PC-9 (cell line): ENCODE data around the gene VPS50. TPM values are rescaled to one million over a fixed set of nuclear protein-coding genes. Genes with fewer than 3 reads are reported as not detected.

Experiments
- BruUV-seq: library from RNA; stranded (reverse); fragments of 400-500 nt; replicated peaks from 2 replicates; lab custom pipeline; 2021; lab: Mats Ljungman, UMichigan
- CTCF ChIA-PET: fragments of 300-600 bp; sonication (Branson Sonifier 250); formaldehyde crosslinking; loops from one replicate; lab custom pipeline; 2022; ENCODE audit warnings: antibody characterized with exemption; lab: Charles Lee
- POLR2A ChIA-PET: fragments of 300-600 bp; sonication (Branson Sonifier 250); formaldehyde crosslinking; loops from one replicate; lab custom pipeline; 2022; ENCODE audit warnings: antibody characterized with exemption; ENCODE audit not compliant: unreplicated experiment; lab: Charles Lee
- DNase-seq, 2 experiments: peaks; one replicate each; pipeline versions ENCODE4 v3.0.0 to v3.0.0-alpha.2; 2015 to 2022; ENCODE audit warnings: mixed read lengths in 1 of 2
- H2AFZ ChIP-seq: fragments of 200-600 bp; sonication (generic); 2 replicates; pipeline ENCODE4 v1.8.1; 2017; ENCODE audit warnings: antibody characterized with exemption
- H3F3A ChIP-seq: fragments of 200-600 bp; sonication (generic); 2 replicates; pipeline ENCODE4 v1.8.1; 2017; ENCODE audit warnings: antibody characterized with exemption, mild to moderate bottlenecking, low read depth; ENCODE audit not compliant: insufficient read depth
- H3K27ac ChIP-seq: fragments of 200-600 bp; sonication (generic); 2 replicates; pipeline ENCODE4 v1.6.1; 2016; ENCODE audit warnings: mixed run types
- H3K27me3 ChIP-seq: fragments of 200-600 bp; sonication (generic); 2 replicates; pipeline ENCODE4 v1.6.1; 2016; ENCODE audit warnings: low read depth, mixed run types; ENCODE audit not compliant: insufficient read depth
- H3K36me3 ChIP-seq: fragments of 200-600 bp; sonication (generic); 2 replicates; pipeline ENCODE4 v1.6.1; 2016; ENCODE audit warnings: low read depth, mixed run types
- H3K4me1 ChIP-seq: fragments of 200-600 bp; sonication (generic); replicated peaks from 2 replicates; pipeline ENCODE4 v1.6.1; 2016; ENCODE audit warnings: mixed run types; ENCODE audit not compliant: insufficient read depth
- H3K4me2 ChIP-seq: fragments of 200-600 bp; sonication (generic); 2 replicates; pipeline ENCODE4 v1.6.1; 2017; ENCODE audit warnings: mixed run types
- H3K4me3 ChIP-seq: fragments of 200-600 bp; sonication (generic); 2 replicates; pipeline ENCODE4 v1.6.1; 2016; ENCODE audit warnings: mixed run types
- H3K79me2 ChIP-seq: fragments of 200-600 bp; sonication (generic); 2 replicates; pipeline ENCODE4 v1.6.1; 2017; ENCODE audit warnings: low read depth, mixed run types
- H3K9me2 ChIP-seq: fragments of 200-600 bp; sonication (generic); 2 replicates; pipeline ENCODE4 v1.8.1; 2017; ENCODE audit warnings: mild to moderate bottlenecking; ENCODE audit not compliant: insufficient read depth
- H3K9me3 ChIP-seq: fragments of 200-600 bp; sonication (generic); 2 replicates; pipeline ENCODE4 v1.8.1; 2016; ENCODE audit warnings: low read depth; ENCODE audit not compliant: insufficient read depth
- H4K20me1 ChIP-seq: fragments of 200-600 bp; sonication (generic); 2 replicates; pipeline ENCODE4 v1.8.1; 2017; ENCODE audit not compliant: insufficient read depth
- CTCF ChIP-seq: fragments of 200-600 bp; sonication (generic); conservative IDR thresholded peaks from 2 replicates; pipeline ENCODE4 v1.6.1; 2017; ENCODE audit warnings: mixed run types, antibody characterized with exemption, mild to moderate bottlenecking, moderate library complexity
- EZH2 ChIP-seq: fragments of 200-600 bp; sonication (generic); IDR thresholded peaks from 2 replicates; pipeline ENCODE4 v1.8.0; 2017; ENCODE audit warnings: antibody characterized with exemption, low read depth
- intact Hi-C: fragments of 100-400 bp; cut with micrococcal nuclease; formaldehyde crosslinking; loops from one replicate; pipeline ENCODE4 v1.10.0; 2022; ENCODE audit not compliant: unreplicated experiment
- total RNA-seq: library from RNA; stranded (reverse); gene quantifications from 2 replicates; pipeline ENCODE4 v1.2.3, GENCODE V29; 2021

VPS50 gene
- total RNA-seq, 1 experiment from 2014 or later: 32.2 TPM

- Histone ChIP-seq H3K9me2 (no peaks in the 10 kb centered on the region; the same call in 1 of the 2 replicates), H3K36me3 (no peaks in the 10 kb centered on the region), H3F3A (no peaks in the 10 kb centered on the region), H3K79me2 (no peaks in the 10 kb centered on the region), H2AFZ (no peak overlapping the region), H3K27ac (no peak overlapping the region), H3K27me3 (no peaks in the 10 kb centered on the region), H4K20me1 (no peaks in the 10 kb centered on the region), H3K4me1 (no peaks in the 10 kb centered on the region), H3K4me3 (no peak overlapping the region), H3K9me3 (no peaks in the 10 kb centered on the region; the same call in 1 of the 2 replicates), H3K4me2 (no peak overlapping the region)
- ChIA-PET CTCF (interaction anchor here (0.6 kb wide), 1 partner anchor 1170 kb away, joined by 4 read pairs; no protein-coding TSS in a partner anchor), POLR2A (no interaction called here)
- no peak for TF ChIP-seq CTCF
- TF ChIP-seq EZH2: no peak
- BruUV-seq: no TSS peak
- DNase-seq: no peak
- intact Hi-C loops: no loop called here
Observed at GRCh38 chr7:93205046-93205445, 27.1 kb upstream of the VPS50 start.

- ChIA-PET CTCF (no interaction called here), POLR2A (no interaction called here)
- no peaks in the 10 kb centered on the region for H4K20me1 ChIP-seq
- no peak overlapping the region for H3K27ac ChIP-seq
- no peaks in the 10 kb centered on the region for H3F3A ChIP-seq
- no peaks in the 10 kb centered on the region for H3K27me3 ChIP-seq
- no peaks in the 10 kb centered on the region; the same call in 1 of the 2 replicates for H3K9me2 ChIP-seq
- no peaks in the 10 kb centered on the region for H3K79me2 ChIP-seq
- TF ChIP-seq CTCF (no peak), EZH2 (no peak)
- no TSS peak for BruUV-seq
- H3K4me3 ChIP-seq: no peak overlapping the region
- H3K4me1 ChIP-seq: no peaks in the 10 kb centered on the region
- H3K36me3 ChIP-seq: no peaks in the 10 kb centered on the region
- no peak overlapping the region for H2AFZ ChIP-seq
- intact Hi-C loops: no loop called here
- H3K9me3 ChIP-seq: no peaks in the 10 kb centered on the region
- DNase-seq: no peak
- H3K4me2 ChIP-seq: no peak overlapping the region
Observed at GRCh38 chr7:93211228-93211818, 20.8 kb upstream of the VPS50 start.

GRCh38 chr7:93212881-93213280, 19.3 kb upstream of the VPS50 start:
- no peak overlapping the region for H2AFZ ChIP-seq
- no peaks in the 10 kb centered on the region for H3F3A ChIP-seq
- no peaks in the 10 kb centered on the region for H3K9me2 ChIP-seq
- H3K9me3 ChIP-seq: no peaks in the 10 kb centered on the region
- H3K79me2 ChIP-seq: no peaks in the 10 kb centered on the region
- POLR2A ChIA-PET: no interaction called here
- H4K20me1 ChIP-seq: no peaks in the 10 kb centered on the region
- H3K4me3 ChIP-seq: no peak overlapping the region
- H3K4me2 ChIP-seq: no peak overlapping the region
- no peaks in the 10 kb centered on the region for H3K27me3 ChIP-seq
- intact Hi-C loops: no loop called here
- no peaks in the 10 kb centered on the region for H3K36me3 ChIP-seq
- no peaks in the 10 kb centered on the region for H3K4me1 ChIP-seq
- DNase-seq: no peak
- TF ChIP-seq EZH2 (no peak), CTCF (no peak)
- BruUV-seq: no TSS peak
- CTCF ChIA-PET: no interaction called here
- no peak overlapping the region for H3K27ac ChIP-seq
